NCI-H2029 (cell line): ENCODE results near the gene PSMD8.
"Not testable (repeated sequence)": the region's sequence is repeated elsewhere in the genome, so short reads cannot be mapped to it uniquely, and the experiment has no call there.

Experiments used
- DNase-seq: peaks from one replicate; lab custom pipeline; 2025; lab: John Stamatoyannopoulos, UW

Gene PSMD8

GRCh38 chr19:38411041-38411712, 36.8 kb downstream of the PSMD8 start:
- no peak for DNase-seq

DNA sequence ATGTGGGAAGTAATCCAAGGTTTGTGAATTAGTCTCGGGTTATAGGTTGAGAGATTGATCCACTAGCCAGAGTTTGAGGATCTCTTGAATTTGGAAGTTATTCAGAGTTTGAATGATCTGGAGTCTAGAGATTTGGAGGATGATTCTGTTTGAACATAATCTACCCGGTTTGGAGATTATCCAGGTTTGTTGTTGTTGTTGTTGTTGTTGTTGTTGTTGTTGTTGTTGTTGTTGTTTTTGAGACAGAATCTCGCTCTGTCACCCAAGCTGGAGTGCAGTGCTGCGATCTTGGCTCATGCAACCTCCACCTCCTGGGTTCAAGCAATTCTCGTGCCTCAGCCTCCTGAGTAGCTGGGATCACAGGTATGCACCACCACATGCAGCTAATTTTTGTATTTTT, 37.5 kb downstream of the PSMD8 start:
- not testable (repeated sequence) for DNase-seq

- no peak for DNase-seq
These were observed 38.1 kb downstream of the PSMD8 start for GRCh38 chr19:38412491-38412890.

DNA sequence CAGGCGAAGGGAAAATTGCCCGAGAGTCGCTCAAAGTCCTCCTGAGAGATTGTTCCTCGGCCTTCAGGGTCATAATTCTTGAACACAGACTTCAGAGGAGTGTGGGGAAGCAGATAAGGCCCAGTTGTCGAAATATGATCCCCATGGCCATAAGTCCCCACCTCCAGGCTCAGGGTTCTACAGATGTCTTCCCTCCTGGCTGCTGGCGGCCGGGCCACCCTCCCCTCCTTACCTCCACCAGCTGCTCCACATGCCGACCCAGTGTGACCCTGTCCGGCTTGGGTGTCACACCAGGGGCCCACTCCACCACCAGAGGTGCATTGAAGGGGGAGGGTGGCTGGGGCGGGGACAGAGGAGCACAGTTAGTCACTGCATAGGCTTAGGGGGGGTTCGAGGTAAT, 38.6 kb downstream of the PSMD8 start:
- DNase-seq = no peak

GRCh38 chr19:38413416-38413815, 39.0 kb downstream of the PSMD8 start:
- no peak for DNase-seq

GRCh38 chr19:38417146-38417543, 42.8 kb downstream of the PSMD8 start:
- no peak for DNase-seq

- peak; percentile 6 for DNase-seq
These were observed 43.5 kb downstream of the PSMD8 start for GRCh38 chr19:38417544-38418506.

DNA sequence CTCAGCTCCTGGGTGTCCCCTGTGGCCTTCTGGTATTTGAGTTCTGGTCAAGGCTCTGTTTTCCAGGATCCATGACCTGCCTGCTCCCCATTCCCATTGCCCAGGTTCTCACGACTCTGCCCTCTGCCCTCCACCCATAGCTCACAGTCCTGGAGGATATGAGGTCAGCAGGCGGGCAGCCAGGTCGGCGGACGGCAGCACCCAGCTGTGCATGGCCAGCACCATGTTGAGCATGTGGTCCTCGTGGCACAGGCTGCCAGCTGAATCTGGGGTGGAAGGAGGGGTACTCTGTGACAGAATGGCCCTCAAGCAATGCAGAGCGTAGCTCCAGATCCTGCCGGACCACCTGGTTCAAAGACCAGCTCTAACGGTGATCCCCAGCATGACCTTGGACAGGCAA, 46.6 kb downstream of the PSMD8 start:
- DNase-seq = no peak

GRCh38 chr19:38421856-38422255, 47.5 kb downstream of the PSMD8 start:
- DNase-seq = no peak

GRCh38 chr19:38422438-38422837, 48.1 kb downstream of the PSMD8 start:
- no peak for DNase-seq

DNA sequence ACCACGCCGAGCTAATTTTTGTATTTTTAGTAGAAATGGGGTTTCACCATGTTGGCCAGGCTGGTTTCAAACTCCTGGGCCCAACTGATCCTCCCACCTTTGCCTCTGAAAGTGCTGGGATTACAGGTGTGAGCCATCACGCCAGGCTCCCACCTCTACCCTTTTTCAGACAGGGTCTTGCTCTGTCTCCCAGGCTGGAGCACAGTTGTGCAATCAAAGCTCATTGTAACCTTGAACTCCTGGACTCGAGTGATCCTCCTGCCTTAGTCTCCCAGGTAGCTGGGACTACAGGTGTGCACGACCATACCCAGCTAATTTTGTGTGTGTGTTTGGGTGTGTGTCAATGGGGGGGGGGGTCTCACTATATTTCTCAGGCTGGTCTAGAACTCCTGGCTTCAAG, 49.9 kb downstream of the PSMD8 start:
- DNase-seq = no peak

- DNase-seq = no peak
These were observed 50.9 kb downstream of the PSMD8 start for GRCh38 chr19:38425222-38425809.

GRCh38 chr19:38425810-38426466, 51.6 kb downstream of the PSMD8 start, which contains the start of gene RASGRP4:
TSS of gene RASGRP4 (minus strand) at chr19:38426219. CDS start at chr19:38426091, 128 bp downstream.
- no peak for DNase-seq

GRCh38 chr19:38427035-38427677, 52.8 kb downstream of the PSMD8 start:
- DNase-seq = not testable (repeated sequence)

DNA sequence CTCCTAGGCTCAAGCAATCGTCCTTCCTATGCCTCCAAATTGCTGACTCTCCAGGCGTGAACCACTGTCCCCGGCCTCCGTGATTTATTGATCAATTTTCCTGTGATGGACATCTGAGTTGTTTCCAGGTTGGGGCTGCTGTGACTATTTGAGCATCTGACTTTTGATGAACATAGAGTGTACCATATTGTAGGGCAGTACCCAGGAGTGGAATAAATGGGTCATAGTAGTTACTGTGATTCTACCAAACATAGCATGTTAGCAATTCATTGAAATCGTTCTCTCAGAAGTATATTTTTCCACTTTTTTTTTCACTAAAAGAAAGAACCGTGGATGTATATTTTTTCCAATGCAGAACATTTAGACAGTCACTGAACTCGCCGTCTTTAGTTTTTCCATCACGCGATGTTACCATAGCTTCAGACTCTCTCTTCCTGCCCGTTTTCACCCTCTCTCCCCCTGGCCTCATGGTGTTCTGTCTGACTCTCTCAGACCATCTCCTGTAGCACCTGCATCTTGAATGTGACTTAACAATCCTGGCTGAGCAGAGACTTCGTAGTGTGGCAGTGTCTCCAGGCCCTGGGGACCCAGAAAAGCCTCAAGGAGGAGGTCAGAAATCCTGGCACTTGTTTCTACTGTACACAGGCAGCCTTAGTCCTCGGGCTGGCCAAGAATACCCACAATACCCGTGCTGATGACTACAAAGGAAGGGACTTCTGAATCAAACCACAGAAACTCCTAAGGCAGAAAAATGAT, 54.9 kb downstream of the PSMD8 start:
- DNase-seq = no peak

DNA sequence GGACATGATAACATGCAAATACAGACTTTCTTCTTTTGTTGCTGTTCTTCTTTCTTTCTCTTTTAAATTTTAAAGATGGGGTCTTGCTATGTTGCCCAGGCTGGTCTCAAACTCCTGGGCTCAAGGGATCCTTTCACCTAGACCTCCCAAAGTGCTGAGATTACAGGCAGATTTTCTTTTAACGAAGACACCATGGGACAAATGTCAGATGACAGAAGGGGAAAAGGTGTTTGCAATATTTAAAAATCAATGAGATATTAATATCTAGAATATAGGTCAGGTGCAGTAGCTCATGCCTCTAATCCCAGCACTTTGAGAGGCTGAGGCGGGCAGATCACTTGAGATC, 55.4 kb downstream of the PSMD8 start:
- no peak for DNase-seq

DNA sequence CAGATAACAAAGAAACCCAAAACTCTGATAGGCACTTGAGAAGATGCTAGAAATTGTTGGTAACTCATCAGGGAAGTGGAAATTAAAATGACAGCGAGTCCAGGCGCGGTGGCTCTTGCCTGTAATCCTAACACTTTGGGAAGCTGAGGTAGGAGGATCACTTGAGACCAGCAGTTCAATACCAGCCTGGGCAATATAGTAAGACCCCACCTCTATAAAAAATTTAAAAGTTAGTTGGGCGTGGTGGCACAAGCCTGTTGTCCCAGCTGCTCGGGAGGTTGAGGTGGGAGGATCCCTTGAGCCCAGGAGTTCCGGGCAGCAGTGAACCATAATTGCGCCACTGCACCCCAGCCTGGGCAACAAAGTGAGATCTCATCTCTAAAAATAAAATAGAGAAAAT, 56.6 kb downstream of the PSMD8 start:
- no peak for DNase-seq

- no peak for DNase-seq
These were observed 58.9 kb downstream of the PSMD8 start, which contains the start of gene RYR1 for GRCh38 chr19:38433268-38433733. TSS of gene RYR1 (plus strand) at chr19:38433691. CDS start at chr19:38433830, 139 bp downstream.
